ENCODE measurements around the gene COBL.

DNA sequence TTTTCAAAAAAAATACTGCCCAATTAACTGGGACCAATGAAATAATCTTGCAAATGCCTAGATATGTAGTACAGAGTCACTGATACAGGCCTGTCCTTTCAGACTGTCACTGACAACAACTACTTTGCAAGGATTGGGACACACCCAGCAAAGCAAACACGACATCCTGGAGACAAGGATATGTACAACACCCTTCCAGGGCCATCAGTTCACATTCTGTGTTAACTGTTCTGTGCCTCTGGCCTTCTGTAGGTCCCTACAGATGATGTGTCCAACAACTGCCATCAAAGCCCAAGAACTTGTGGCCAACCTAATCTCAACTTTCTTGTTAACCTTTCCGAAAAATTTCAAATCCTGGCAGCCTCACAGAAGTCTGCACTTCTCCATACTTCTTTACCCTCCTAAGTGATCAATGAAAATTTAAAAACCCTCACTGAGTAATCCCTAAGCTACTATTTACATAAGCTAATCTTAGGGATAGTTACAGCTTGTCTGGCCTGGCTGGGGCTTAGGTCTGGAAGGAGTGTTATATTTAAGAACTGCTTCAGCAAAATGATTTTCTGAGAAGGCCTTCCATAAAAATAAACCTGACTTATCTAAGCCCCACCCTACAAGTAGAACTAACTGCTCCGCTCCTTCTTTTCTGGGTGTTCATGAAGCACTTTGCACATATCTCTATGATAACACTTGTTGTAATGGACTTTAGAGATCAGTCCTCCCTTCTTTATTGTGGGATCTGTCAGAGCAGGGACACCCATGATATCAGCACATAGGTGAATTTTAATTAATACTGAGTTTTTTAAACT, 21.0 kb downstream of the COBL start:
- TF ChIP-seq POLR2A (IDR thresholded peaks at IDR 0.05) = no peak
- TF ChIP-seq, protein P1, sequence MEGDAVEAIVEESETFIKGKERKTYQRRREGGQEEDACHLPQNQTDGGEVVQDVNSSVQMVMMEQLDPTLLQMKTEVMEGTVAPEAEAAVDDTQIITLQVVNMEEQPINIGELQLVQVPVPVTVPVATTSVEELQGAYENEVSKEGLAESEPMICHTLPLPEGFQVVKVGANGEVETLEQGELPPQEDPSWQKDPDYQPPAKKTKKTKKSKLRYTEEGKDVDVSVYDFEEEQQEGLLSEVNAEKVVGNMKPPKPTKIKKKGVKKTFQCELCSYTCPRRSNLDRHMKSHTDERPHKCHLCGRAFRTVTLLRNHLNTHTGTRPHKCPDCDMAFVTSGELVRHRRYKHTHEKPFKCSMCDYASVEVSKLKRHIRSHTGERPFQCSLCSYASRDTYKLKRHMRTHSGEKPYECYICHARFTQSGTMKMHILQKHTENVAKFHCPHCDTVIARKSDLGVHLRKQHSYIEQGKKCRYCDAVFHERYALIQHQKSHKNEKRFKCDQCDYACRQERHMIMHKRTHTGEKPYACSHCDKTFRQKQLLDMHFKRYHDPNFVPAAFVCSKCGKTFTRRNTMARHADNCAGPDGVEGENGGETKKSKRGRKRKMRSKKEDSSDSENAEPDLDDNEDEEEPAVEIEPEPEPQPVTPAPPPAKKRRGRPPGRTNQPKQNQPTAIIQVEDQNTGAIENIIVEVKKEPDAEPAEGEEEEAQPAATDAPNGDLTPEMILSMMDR (IDR thresholded peaks at IDR 0.05) = no peak

All from right lobe of liver (tissue), 4 donors.